Transverse colon (tissue), 4 donors: ENCODE measurements around the gene VAV1.
"Not testable (repeated sequence)": the region's sequence is repeated elsewhere in the genome, so short reads cannot be mapped to it uniquely, and the experiment has no call there.

ENCODE experiments used
- CTCF ChIP-seq, 5 experiments: fragments of 200-600 bp in 3 of 5; fragments of 450-650 bp in 2 of 5; sonication (generic) in 3 of 5; IDR thresholded peaks; 1 replicate in 2 of 5; 2 replicates in 3 of 5; pipeline ENCODE4 v1.5.1; 2016 to 2017; ENCODE audit warnings: antibody characterized with exemption in 5 of 5, inconsistent platforms in 3 of 5, mild to moderate bottlenecking in 2 of 5, moderate library complexity in 1 of 5
- EP300 ChIP-seq: sonication (generic); formaldehyde crosslinking; IDR thresholded peaks from one replicate; pipeline ENCODE4 v1.6.1; 2017; ENCODE audit warnings: antibody characterized with exemption, low read depth
- POLR2A ChIP-seq: fragments of 450-650 bp; IDR thresholded peaks from one replicate; pipeline ENCODE4 v1.6.1; 2016; ENCODE audit warnings: antibody characterized with exemption, mild to moderate bottlenecking, moderate library complexity
- POLR2AphosphoS5 ChIP-seq, 3 donors: sonication (generic); formaldehyde crosslinking; IDR thresholded peaks; one replicate each; pipeline ENCODE4 v1.6.1; 2016; ENCODE audit warnings: antibody characterized with exemption in 3 of 3

- not testable (repeated sequence) for TF ChIP-seq CTCF (IDR thresholded peaks at IDR 0.05); POLR2A; POLR2AphosphoS5 (IDR thresholded peaks at IDR 0.05); EP300
Observed at GRCh38 chr19:6800160-6800790, 27.8 kb downstream of the VAV1 start.
